HG02642 (cell line): Measurements from ENCODE around the gene OCSTAMP.

Experiments
- ATAC-seq: cut with Tn5 transposase; IDR thresholded peaks from one replicate; pipeline ENCODE4 v1.9.1; 2021; ENCODE audit warnings: mild to moderate bottlenecking; ENCODE audit not compliant: unreplicated experiment, poor library complexity

Gene OCSTAMP

GRCh38 chr20:46550461-46550860 lies at the start of gene OCSTAMP:
TSS of gene OCSTAMP (minus strand) at chr20:46550654. CDS start at chr20:46550560, 94 bp downstream.
- no peak for ATAC-seq

GRCh38 chr20:46599227-46599987 lies 49.0 kb upstream of the OCSTAMP start:
- ATAC-seq, result no peak

GRCh38 chr20:46595933-46596332 lies 45.5 kb upstream of the OCSTAMP start:
- no peak for ATAC-seq

GRCh38 chr20:46594725-46595124 lies 44.3 kb upstream of the OCSTAMP start:
- ATAC-seq, result no peak

GRCh38 chr20:46592580-46593362 lies 42.3 kb upstream of the OCSTAMP start:
- no peak for ATAC-seq

GRCh38 chr20:46590443-46590842 lies 40.0 kb upstream of the OCSTAMP start:
- no peak for ATAC-seq

GRCh38 chr20:46588532-46589511 lies 38.4 kb upstream of the OCSTAMP start:
- no peak for ATAC-seq

- ATAC-seq, result no peak
Measured at GRCh38 chr20:46587986-46588385, 37.5 kb upstream of the OCSTAMP start.

GRCh38 chr20:46586724-46587123 lies 36.3 kb upstream of the OCSTAMP start:
- ATAC-seq, result no peak

- no peak for ATAC-seq
Measured at GRCh38 chr20:46584508-46584907, 34.1 kb upstream of the OCSTAMP start.

- no peak for ATAC-seq
Measured at GRCh38 chr20:46583411-46584214, 33.2 kb upstream of the OCSTAMP start.

GRCh38 chr20:46582648-46583047 lies 32.2 kb upstream of the OCSTAMP start:
- no peak for ATAC-seq

- no peak for ATAC-seq
Measured at GRCh38 chr20:46581391-46581790, 30.9 kb upstream of the OCSTAMP start.

- no peak for ATAC-seq
Measured at GRCh38 chr20:46580613-46581205, 30.3 kb upstream of the OCSTAMP start.

GRCh38 chr20:46578745-46579144 lies 28.3 kb upstream of the OCSTAMP start:
- no peak for ATAC-seq

- ATAC-seq, result no peak
Measured at GRCh38 chr20:46576774-46577395, 26.4 kb upstream of the OCSTAMP start.

GRCh38 chr20:46575937-46576461 lies 25.5 kb upstream of the OCSTAMP start:
- no peak for ATAC-seq

- no peak for ATAC-seq
Measured at GRCh38 chr20:46575394-46575793, 24.9 kb upstream of the OCSTAMP start.
